GM23338 (cell line): Measurements from ENCODE around the gene KIF3B. TPM values are rescaled to one million over a fixed set of nuclear protein-coding genes. Genes with fewer than 3 reads are reported as not detected.

Source experiments
- ATAC-seq: fragments of 200-7000 bp; cut with Tn5 transposase; 3 replicates; pipeline ENCODE4 v1.9.1; 2020
- DNase-seq: peaks from one replicate; pipeline ENCODE4 v3.0.0-alpha.2; 2015; ENCODE audit warnings: low spot score
- H2AFZ ChIP-seq: fragments of 200-600 bp; sonication (generic); 2 replicates; pipeline ENCODE4 v1.8.0; 2016; ENCODE audit warnings: antibody characterized with exemption, mild to moderate bottlenecking, moderate library complexity
- H3F3A ChIP-seq: fragments of 200-600 bp; sonication (generic); replicated peaks from 2 replicates; pipeline ENCODE4 v1.8.0; 2017; ENCODE audit warnings: antibody characterized with exemption, mixed run types, low read depth
- H3K27ac ChIP-seq: fragments of 200-600 bp; sonication (generic); 2 replicates; pipeline ENCODE4 v1.6.1; 2016; ENCODE audit warnings: low read depth
- H3K27me3 ChIP-seq: fragments of 200-600 bp; sonication (generic); 2 replicates; pipeline ENCODE4 v1.8.0; 2016; ENCODE audit warnings: mild to moderate bottlenecking, mixed run types, moderate library complexity; ENCODE audit not compliant: insufficient read depth
- H3K36me3 ChIP-seq: fragments of 200-600 bp; sonication (generic); 2 replicates; pipeline ENCODE4 v1.8.0; 2016; ENCODE audit warnings: mild to moderate bottlenecking; ENCODE audit not compliant: insufficient read depth
- H3K4me1 ChIP-seq: fragments of 200-600 bp; sonication (generic); 2 replicates; pipeline ENCODE4 v1.8.0; 2016; ENCODE audit warnings: mild to moderate bottlenecking, moderate library complexity; ENCODE audit not compliant: insufficient read depth
- H3K4me2 ChIP-seq: fragments of 200-600 bp; sonication (generic); 2 replicates; pipeline ENCODE4 v1.7.1; 2017; ENCODE audit warnings: mixed run types
- H3K4me3 ChIP-seq: fragments of 200-600 bp; sonication (generic); 2 replicates; pipeline ENCODE4 v1.6.1; 2016; ENCODE audit warnings: mixed run types
- H3K79me2 ChIP-seq: fragments of 200-600 bp; sonication (generic); replicated peaks from 2 replicates; pipeline ENCODE4 v1.8.0; 2017; ENCODE audit warnings: mild to moderate bottlenecking; ENCODE audit not compliant: insufficient read depth
- H3K9me2 ChIP-seq: fragments of 200-600 bp; sonication (generic); 2 replicates; pipeline ENCODE4 v1.8.0; 2017; ENCODE audit not compliant: insufficient read depth
- H4K20me1 ChIP-seq: fragments of 200-600 bp; sonication (generic); replicated peaks from 2 replicates; pipeline ENCODE4 v1.8.0; 2017; ENCODE audit warnings: mild to moderate bottlenecking; ENCODE audit not compliant: insufficient read depth
- H3K27ac Mint-ChIP-seq: 2 replicates; pipeline ENCODE4 v1.8.0; 2020; ENCODE audit warnings: inconsistent platforms, mild to moderate bottlenecking, moderate library complexity, mixed read lengths
- H3K27me3 Mint-ChIP-seq: 3 replicates; pipeline ENCODE4 v1.8.0; 2022; ENCODE audit warnings: low read depth, mild to moderate bottlenecking, moderate library complexity, mixed read lengths, inconsistent platforms; ENCODE audit not compliant: insufficient read depth, poor library complexity
- H3K36me3 Mint-ChIP-seq: 3 replicates; pipeline ENCODE4 v1.8.0; 2021; ENCODE audit warnings: low read depth, mild to moderate bottlenecking, inconsistent platforms, moderate library complexity, mixed read lengths
- H3K4me1 Mint-ChIP-seq: 3 replicates; pipeline ENCODE4 v1.8.0; 2020; ENCODE audit warnings: mild to moderate bottlenecking, inconsistent platforms, mixed read lengths
- H3K4me3 Mint-ChIP-seq: 3 replicates; pipeline ENCODE4 v1.8.0; 2021; ENCODE audit warnings: moderate library complexity, mild to moderate bottlenecking, inconsistent platforms, mixed read lengths
- H3K9me3 Mint-ChIP-seq: 3 replicates; pipeline ENCODE4 v1.8.0; 2020; ENCODE audit warnings: moderate library complexity, mild to moderate bottlenecking, inconsistent platforms, mixed read lengths
- EZH2 ChIP-seq: fragments of 200-600 bp; sonication (generic); IDR thresholded peaks from one replicate; pipeline ENCODE4 v1.8.0; 2017; ENCODE audit warnings: antibody characterized with exemption, mild to moderate bottlenecking, low read depth; ENCODE audit not compliant: unreplicated experiment
- EZH2phosphoT487 ChIP-seq: fragments of 200-600 bp; sonication (generic); IDR thresholded peaks from one replicate; pipeline ENCODE4 v1.8.1; 2018; ENCODE audit warnings: antibody characterized with exemption; ENCODE audit not compliant: unreplicated experiment
- POLR2AphosphoS5 ChIP-seq: IDR thresholded peaks from 2 replicates; pipeline ENCODE4 v1.6.1; 2016; ENCODE audit warnings: antibody characterized with exemption, low read depth
- STAT1 ChIP-seq: IDR thresholded peaks from one replicate; pipeline ENCODE4 v1.6.1; 2016; ENCODE audit warnings: antibody characterized with exemption; ENCODE audit not compliant: unreplicated experiment
- ZNF462 ChIP-seq: fragments of 250-450 bp; sonication (Bioruptor Pico); IDR thresholded peaks from 2 replicates; pipeline ENCODE4 v1.5.0; 2020; ENCODE audit warnings: mild to moderate bottlenecking, moderate library complexity
- polyA plus RNA-seq: library from polyadenylated mRNA; unstranded; fragments of >200 nt; fragmentation: Nextera tagmentation; extraction: Ambion mirVana; gene quantifications from 2 replicates; pipeline ENCODE4 v1.2.1, GENCODE V29; 2016
- total RNA-seq: library from RNA; depleted of rRNA; stranded (reverse); fragments of >200 nt; shearing (Covaris generic); gene quantifications from 2 replicates; pipeline ENCODE4 v1.2.3, GENCODE V29; 2014
- TF ChIP-seq, protein P1 (sequence below): IDR thresholded peaks from one replicate; pipeline ENCODE4 v1.6.1; 2018; ENCODE audit warnings: antibody characterized with exemption; ENCODE audit not compliant: unreplicated experiment
- TF ChIP-seq, protein P2 (sequence below), 2 experiments: fragments of 200-600 bp in 1 of 2; sonication (generic) in 1 of 2; conservative IDR thresholded peaks; 2 replicates each; pipeline versions ENCODE4 v1.5.1 to v1.6.1; 2016 to 2017; ENCODE audit warnings: antibody characterized with exemption in 2 of 2, low read depth in 2 of 2, mild to moderate bottlenecking in 2 of 2, moderate library complexity in 1 of 2

The KIF3B gene
- total and polyA plus RNA-seq, 2 experiments from 2014 or later = 6.1 to 22.8 TPM

GRCh38 chr20:32325706-32326503, 48.5 kb downstream of the KIF3B start (continued):
- TF ChIP-seq ZNF462 (CRISPR knock-in tag) = no peak
- TF ChIP-seq EZH2 = no peak
- TF ChIP-seq, protein P1, sequence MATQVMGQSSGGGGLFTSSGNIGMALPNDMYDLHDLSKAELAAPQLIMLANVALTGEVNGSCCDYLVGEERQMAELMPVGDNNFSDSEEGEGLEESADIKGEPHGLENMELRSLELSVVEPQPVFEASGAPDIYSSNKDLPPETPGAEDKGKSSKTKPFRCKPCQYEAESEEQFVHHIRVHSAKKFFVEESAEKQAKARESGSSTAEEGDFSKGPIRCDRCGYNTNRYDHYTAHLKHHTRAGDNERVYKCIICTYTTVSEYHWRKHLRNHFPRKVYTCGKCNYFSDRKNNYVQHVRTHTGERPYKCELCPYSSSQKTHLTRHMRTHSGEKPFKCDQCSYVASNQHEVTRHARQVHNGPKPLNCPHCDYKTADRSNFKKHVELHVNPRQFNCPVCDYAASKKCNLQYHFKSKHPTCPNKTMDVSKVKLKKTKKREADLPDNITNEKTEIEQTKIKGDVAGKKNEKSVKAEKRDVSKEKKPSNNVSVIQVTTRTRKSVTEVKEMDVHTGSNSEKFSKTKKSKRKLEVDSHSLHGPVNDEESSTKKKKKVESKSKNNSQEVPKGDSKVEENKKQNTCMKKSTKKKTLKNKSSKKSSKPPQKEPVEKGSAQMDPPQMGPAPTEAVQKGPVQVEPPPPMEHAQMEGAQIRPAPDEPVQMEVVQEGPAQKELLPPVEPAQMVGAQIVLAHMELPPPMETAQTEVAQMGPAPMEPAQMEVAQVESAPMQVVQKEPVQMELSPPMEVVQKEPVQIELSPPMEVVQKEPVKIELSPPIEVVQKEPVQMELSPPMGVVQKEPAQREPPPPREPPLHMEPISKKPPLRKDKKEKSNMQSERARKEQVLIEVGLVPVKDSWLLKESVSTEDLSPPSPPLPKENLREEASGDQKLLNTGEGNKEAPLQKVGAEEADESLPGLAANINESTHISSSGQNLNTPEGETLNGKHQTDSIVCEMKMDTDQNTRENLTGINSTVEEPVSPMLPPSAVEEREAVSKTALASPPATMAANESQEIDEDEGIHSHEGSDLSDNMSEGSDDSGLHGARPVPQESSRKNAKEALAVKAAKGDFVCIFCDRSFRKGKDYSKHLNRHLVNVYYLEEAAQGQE = no peak

- Mint-ChIP-seq H3K27ac (no peak overlapping the region), H3K36me3 (peaks cover 4% of the 10 kb centered on the region; the same call in 1 of the 3 replicates), H3K9me3 (no peaks in the 10 kb centered on the region; the same call in 2 of the 3 replicates), H3K4me3 (no peak overlapping the region), H3K27me3 (no peaks in the 10 kb centered on the region), H3K4me1 (no peaks in the 10 kb centered on the region)
- H3K4me3 ChIP-seq = no peak overlapping the region
- H3K4me2 ChIP-seq = no peak overlapping the region
- DNase-seq = no peak
- no peak for ATAC-seq
- no peak overlapping the region for H2AFZ ChIP-seq
- peaks cover 14% of the 10 kb centered on the region for H3K36me3 ChIP-seq
- no peaks in the 10 kb centered on the region for H3K27me3 ChIP-seq
- H3K4me1 ChIP-seq = no peaks in the 10 kb centered on the region
- no peaks in the 10 kb centered on the region for H3K79me2 ChIP-seq
- H3K27ac ChIP-seq = 0 out of 2 replicates have a peak overlapping the region, but pooled peaks have one; percentile 39
- peaks cover 12% of the 10 kb centered on the region; the same call in 1 of the 2 replicates for H4K20me1 ChIP-seq
- peaks cover 9% of the 10 kb centered on the region; the same call in 1 of the 2 replicates for H3F3A ChIP-seq
- no peaks in the 10 kb centered on the region for H3K9me2 ChIP-seq
- TF ChIP-seq EZH2phosphoT487 (no peak), STAT1 (no peak), EZH2 (no peak), POLR2AphosphoS5 (no peak)
- TF ChIP-seq, protein P1 = no peak
- TF ChIP-seq, protein P2, sequence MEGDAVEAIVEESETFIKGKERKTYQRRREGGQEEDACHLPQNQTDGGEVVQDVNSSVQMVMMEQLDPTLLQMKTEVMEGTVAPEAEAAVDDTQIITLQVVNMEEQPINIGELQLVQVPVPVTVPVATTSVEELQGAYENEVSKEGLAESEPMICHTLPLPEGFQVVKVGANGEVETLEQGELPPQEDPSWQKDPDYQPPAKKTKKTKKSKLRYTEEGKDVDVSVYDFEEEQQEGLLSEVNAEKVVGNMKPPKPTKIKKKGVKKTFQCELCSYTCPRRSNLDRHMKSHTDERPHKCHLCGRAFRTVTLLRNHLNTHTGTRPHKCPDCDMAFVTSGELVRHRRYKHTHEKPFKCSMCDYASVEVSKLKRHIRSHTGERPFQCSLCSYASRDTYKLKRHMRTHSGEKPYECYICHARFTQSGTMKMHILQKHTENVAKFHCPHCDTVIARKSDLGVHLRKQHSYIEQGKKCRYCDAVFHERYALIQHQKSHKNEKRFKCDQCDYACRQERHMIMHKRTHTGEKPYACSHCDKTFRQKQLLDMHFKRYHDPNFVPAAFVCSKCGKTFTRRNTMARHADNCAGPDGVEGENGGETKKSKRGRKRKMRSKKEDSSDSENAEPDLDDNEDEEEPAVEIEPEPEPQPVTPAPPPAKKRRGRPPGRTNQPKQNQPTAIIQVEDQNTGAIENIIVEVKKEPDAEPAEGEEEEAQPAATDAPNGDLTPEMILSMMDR (conservative IDR thresholded peaks at IDR 0.05; ENCODE audit: low read depth in 2 of 2) = no peak
Measured at GRCh38 chr20:32326504-32326845, 49.0 kb downstream of the KIF3B start.
